GM12864 (cell line): Measurements from ENCODE around the gene PKDREJ.

ENCODE experiments used
- DNase-seq: peaks from one replicate; pipeline ENCODE4 v3.0.0-alpha.2; 2011; ENCODE audit warnings: low read depth
- H3K4me3 ChIP-seq: 2 replicates; pipeline ENCODE4 v1.5.1; 2011; ENCODE audit warnings: mild to moderate bottlenecking, low read depth, low read length, control low read depth
- CTCF ChIP-seq: IDR thresholded peaks from 2 replicates; pipeline ENCODE4 v1.5.1; 2011; ENCODE audit warnings: low read depth, mild to moderate bottlenecking, moderate library complexity, low read length, control low read depth, inconsistent platforms; ENCODE audit errors: missing control alignments

Gene PKDREJ

GRCh38 chr22:46293577-46294260, 30.6 kb upstream of the PKDREJ start:
- H3K4me3 ChIP-seq: no peak overlapping the region
- TF ChIP-seq CTCF: no peak
- no peak for DNase-seq

GRCh38 chr22:46292732-46293131, 29.6 kb upstream of the PKDREJ start:
- no peak overlapping the region for H3K4me3 ChIP-seq
- no peak for TF ChIP-seq CTCF
- no peak for DNase-seq

- H3K4me3 ChIP-seq: no peak overlapping the region
- TF ChIP-seq CTCF: no peak
These were observed 29.0 kb upstream of the PKDREJ start for GRCh38 chr22:46292173-46292572.

GRCh38 chr22:46290843-46291785, 28.0 kb upstream of the PKDREJ start:
- no peak for DNase-seq
- H3K4me3 ChIP-seq: no peak overlapping the region
- no peak for TF ChIP-seq CTCF

More at GRCh38 chr22:46292173-46292572, 29.0 kb upstream of the PKDREJ start:
- no peak for DNase-seq

- no peak overlapping the region for H3K4me3 ChIP-seq
- no peak for DNase-seq
- no peak for TF ChIP-seq CTCF
These were observed 27.1 kb upstream of the PKDREJ start for GRCh38 chr22:46290121-46290842.

- TF ChIP-seq CTCF: no peak
- no peak for DNase-seq
- H3K4me3 ChIP-seq: no peak overlapping the region
These were observed 26.2 kb upstream of the PKDREJ start for GRCh38 chr22:46289244-46289891.
